NCI-H2081 treated with DMSO at 0.1 percent for 48 hours (cell line): Measurements from ENCODE around the gene ZBTB46.

Source experiments
- DNase-seq: peaks from one replicate; lab custom pipeline; 2025; lab: John Stamatoyannopoulos, UW

The ZBTB46 gene

GRCh38 chr20:63745424-63745805 is 85.6 kb downstream of the ZBTB46 start:
- no peak for DNase-seq

GRCh38 chr20:63744574-63745423 is 86.3 kb downstream of the ZBTB46 start:
- DNase-seq: no peak

- DNase-seq: no peak
Observed at GRCh38 chr20:63744158-63744557, 86.9 kb downstream of the ZBTB46 start.

- no peak for DNase-seq
Observed at GRCh38 chr20:63743210-63743970, 87.7 kb downstream of the ZBTB46 start.

GRCh38 chr20:63742381-63743024 is 88.6 kb downstream of the ZBTB46 start:
- DNase-seq: no peak

GRCh38 chr20:63741676-63742380 is 89.2 kb downstream of the ZBTB46 start:
- DNase-seq: no peak

GRCh38 chr20:63741354-63741675 is 89.7 kb downstream of the ZBTB46 start:
- DNase-seq: no peak

GRCh38 chr20:63740627-63741353 is 90.3 kb downstream of the ZBTB46 start:
- DNase-seq: no peak

- no peak for DNase-seq
Observed at GRCh38 chr20:63740070-63740626, 90.9 kb downstream of the ZBTB46 start.

- no peak for DNase-seq
Observed at GRCh38 chr20:63739130-63740069, 91.7 kb downstream of the ZBTB46 start, which contains the start of gene SLC2A4RG. SLC2A4RG (plus strand) TSS chr20:63739776; CDS start chr20:63739913, 137 bp downstream.

GRCh38 chr20:63738687-63739129 is 92.4 kb downstream of the ZBTB46 start:
- no peak for DNase-seq

- no peak for DNase-seq
Observed at GRCh38 chr20:63737945-63738686, 92.9 kb downstream of the ZBTB46 start.

GRCh38 chr20:63737695-63737944 is 93.4 kb downstream of the ZBTB46 start:
- DNase-seq: no peak

- DNase-seq: no peak
Observed at GRCh38 chr20:63736893-63737694, 94.0 kb downstream of the ZBTB46 start.

GRCh38 chr20:63735859-63736718 is 95.0 kb downstream of the ZBTB46 start, which contains the start of gene LIME1:
LIME1 (plus strand) TSS chr20:63736664; CDS start chr20:63737550, 886 bp downstream.
- DNase-seq: no peak

- DNase-seq: no peak
Observed at GRCh38 chr20:63734946-63735858, 95.9 kb downstream of the ZBTB46 start.
